T47D (cell line): ENCODE results near the gene SLC25A6.

ENCODE experiments used
- DNase-seq, 2 experiments: peaks; one replicate each; pipeline versions ENCODE4 v3.0.0 to v3.0.0-alpha.2; 2011 to 2012; ENCODE audit warnings: low read depth in 1 of 2, low spot score in 1 of 2
- JUND ChIP-seq: IDR thresholded peaks from 2 replicates; pipeline ENCODE4 v1.6.1; 2012; ENCODE audit warnings: low read depth
- in situ Hi-C: cut with HindIII; loops from 2 replicates; pipeline ENCODE4 v1.10.0; 2016; ENCODE audit warnings: low sequenced_read_pairs, low pct_unique_long_range_greater_than_20kb

SLC25A6 gene

DNA sequence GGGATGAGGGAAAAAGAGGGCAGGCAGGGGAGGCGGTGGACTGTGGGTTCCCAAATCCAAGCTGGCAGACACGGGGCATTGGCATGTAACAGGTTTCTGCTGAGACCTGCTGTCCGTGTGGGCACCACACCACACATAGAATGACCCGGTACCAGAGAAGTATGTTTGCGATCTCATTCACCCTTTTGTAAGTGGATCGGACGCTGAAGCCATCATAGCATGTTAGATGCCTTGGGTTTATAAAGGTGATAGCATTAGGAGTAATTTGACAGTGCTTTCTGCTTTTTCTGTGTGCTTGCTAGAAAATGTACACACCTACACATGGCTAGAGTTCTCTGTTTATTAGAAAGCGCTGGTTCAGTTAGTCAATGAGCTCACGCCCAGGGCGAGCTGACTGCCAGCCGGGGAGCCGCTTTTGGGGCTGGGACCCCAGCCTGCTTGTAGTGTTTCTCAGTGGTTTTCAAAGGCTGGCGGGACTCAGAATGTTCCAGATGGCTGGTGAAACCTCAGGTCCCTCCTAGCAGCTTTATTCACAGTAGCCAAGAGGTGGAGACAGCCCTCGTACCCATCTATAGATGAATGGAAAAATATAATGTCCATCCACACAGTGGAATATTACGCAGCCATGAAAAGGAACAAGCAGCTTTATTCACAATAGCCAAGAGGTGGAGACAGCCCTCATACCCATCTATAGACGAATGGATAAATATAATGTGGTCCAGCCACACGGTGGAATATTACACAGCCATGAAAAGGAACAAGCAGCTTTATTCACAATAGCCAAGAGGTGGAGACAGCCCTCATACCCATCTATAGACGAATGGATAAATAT lies 54.7 kb downstream of the SLC25A6 start:
- in situ Hi-C loops: no loop called here

DNA sequence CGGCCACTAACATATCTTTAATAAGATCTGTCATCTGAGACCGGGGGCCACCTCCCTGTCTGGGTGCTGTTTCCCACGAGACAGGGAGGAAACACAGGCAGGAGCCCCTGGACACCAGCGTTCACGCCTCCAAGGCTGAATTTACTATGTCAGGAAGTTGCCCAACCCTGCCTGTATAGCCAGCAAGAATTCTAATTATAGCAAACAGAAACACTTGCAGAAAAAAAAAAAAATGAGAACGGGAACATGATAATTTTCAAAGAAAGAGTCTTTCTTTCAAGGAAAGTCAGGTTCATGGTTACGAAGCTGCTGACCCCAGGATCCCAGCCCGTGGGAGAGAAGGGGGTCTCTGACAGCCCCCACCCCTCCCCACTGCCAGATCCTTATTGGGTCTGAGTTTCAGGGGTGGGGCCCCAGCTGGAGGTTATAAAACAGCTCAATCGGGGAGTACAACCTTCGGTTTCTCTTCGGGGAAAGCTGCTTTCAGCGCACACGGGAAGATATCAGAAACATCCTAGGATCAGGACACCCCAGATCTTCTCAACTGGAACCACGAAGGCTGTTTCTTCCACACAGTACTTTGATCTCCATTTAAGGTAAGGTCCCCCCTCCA lies 55.5 kb downstream of the SLC25A6 start, which contains the start of gene IL3RA:
IL3RA (plus strand) TSS at position 455 of the 613 bp plus-strand sequence. CDS start 4,981 bp downstream, outside the sequence.
- no peak for TF ChIP-seq JUND
- in situ Hi-C loops: no loop called here
- no peak for DNase-seq

More for the DNA sequence above, 54.7 kb downstream of the SLC25A6 start:
- TF ChIP-seq JUND: no peak
- DNase-seq: no peak
